HCEC 1CT (cell line): ENCODE measurements around the gene RELL1.

Source experiments
- DNase-seq: peaks from one replicate; pipeline ENCODE4 v3.0.0-alpha.2; 2017

Gene RELL1, protein sequence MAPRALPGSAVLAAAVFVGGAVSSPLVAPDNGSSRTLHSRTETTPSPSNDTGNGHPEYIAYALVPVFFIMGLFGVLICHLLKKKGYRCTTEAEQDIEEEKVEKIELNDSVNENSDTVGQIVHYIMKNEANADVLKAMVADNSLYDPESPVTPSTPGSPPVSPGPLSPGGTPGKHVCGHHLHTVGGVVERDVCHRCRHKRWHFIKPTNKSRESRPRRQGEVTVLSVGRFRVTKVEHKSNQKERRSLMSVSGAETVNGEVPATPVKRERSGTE

DNA sequence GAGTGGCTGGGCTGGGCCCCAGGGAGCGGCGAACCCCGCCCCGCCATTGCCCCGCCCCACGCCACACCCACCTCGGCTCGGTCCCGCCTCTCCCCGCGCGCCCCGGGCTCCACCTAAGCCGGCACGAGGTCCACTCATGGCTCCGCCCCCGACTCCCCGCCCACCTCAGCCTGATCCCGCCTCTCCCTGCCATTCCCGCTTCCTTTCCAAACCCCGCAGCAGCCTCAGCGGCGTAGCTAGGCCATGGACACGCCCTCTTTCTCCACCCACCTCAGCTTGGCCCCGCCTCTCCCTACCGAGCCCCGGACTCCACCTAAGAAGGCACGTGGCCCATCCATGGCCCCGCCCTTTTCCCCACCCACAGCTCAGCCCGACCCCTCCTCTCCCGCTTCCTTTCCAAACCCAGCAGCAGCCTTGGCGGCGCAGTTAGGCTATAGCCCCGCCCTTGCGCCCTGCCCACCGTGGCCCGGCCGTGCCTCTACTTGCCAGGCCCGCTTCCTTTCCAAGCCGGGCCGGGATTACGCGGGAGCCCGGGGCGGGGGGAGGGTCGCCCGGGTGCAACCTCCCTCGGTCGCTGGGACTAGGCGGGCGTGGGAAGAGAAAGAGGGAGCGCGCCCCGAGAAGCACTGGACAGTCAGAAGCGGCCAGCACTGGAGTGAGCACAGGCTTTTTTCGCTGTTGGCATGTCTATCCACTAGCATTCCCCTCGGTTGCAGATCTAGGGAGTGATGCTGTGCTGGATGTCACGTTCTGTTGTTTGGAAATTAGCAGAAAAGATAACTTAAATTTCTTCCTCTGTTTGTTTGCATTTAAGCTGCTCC, at the start of gene RELL1:
Gene RELL1, minus strand, starts transcription at position 4 of the 821 bp plus-strand sequence. CDS start 89 bp downstream, outside the sequence.
- DNase-seq = peak; percentile 96

DNA sequence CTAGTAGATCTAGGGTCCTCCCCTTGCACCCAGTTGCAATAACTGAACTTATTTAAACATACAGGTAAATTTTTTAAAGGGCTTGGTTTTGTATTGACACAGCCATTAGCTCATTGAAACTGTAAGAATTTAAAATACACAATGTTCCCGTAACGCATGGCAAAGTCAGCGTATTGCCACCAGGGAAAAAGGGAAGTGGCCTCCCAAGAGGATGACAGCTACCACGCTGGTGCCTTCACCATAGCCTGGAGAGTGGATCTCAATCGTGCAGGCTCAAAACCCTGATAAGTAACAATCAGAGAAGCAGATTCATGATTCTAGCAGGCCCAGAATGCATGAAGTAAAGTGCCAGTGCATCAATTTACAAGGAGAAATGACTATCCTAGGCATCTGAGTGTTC, 49.4 kb upstream of the RELL1 start:
- no peak for DNase-seq

DNA sequence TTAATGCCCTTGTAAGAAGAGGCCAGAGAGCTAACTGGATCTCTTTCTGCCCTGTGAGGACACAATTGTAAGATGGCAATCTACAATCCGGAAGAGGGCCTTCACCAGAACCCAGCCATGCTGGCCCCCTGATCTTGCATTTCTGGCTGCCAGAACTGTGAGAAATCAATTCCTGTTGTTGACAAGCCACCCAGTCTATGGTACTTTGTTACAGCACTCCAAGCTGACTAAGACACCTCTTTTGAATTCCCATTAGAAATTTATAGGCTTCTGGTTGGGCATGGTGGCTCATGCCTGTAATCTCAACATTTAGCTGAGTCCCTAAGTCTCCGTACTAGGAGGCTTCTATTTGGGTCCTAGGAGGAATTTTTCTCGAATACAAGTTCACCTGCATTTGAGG, 48.8 kb upstream of the RELL1 start:
- no peak for DNase-seq

DNA sequence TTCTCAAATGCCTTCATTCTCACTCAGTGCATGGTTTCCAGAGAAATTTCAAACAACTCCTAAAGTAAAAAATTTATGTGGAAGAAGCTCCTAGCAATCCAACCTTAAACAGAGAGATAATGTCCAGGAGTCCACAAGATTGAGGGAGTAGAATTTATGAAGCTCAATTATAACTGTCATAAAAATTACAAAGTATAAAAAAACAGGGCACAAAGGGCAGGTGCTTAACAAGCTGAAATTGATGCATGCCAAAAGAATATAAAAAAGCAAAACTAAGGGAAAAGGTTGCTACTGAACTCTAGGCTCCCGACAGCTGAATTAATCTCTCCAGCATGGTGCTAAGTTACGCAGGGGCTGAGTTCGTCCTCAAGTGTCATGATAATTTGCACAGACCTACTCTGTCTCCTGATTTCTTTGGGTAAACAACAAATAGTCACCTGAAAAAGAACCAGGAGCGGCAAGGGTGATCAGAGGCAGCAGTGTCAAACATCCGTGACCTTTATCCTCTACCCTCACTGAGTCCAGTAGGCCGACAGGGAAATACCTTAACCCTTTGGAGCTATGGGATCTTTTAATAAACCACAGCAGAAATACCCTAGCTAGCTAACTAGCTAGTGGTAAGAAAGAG, 47.2 kb upstream of the RELL1 start:
- no peak for DNase-seq

DNA sequence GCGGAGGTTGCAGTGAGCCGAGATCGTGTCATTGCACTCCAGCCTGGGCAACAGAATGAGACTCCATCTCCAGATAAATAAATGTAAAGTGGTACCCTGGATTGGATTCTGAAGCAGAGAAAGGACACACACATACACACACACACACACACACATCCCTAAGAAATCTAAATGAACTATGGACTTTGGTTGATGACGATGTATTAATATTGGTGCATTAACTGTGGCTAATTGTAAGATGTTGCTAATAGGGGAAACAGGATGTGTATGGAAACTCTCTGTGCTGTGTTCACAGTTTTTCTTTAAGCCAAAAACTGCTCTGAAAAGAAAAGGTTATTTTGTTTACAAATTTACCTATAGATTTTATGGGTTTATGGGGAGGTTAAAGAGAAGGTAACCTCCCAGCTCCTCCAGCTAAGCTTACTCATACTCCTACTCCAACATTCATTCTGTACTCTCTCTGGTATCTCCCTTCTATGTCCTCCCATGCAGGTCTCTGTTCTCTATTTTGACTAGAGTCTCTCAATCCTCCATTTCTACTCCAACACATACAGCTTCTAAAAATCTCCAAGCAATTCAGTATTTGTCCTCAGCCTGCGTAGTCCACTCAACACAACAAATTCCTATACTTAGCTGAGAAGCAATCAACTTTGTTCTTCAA, 46.5 kb upstream of the RELL1 start:
- no peak for DNase-seq

DNA sequence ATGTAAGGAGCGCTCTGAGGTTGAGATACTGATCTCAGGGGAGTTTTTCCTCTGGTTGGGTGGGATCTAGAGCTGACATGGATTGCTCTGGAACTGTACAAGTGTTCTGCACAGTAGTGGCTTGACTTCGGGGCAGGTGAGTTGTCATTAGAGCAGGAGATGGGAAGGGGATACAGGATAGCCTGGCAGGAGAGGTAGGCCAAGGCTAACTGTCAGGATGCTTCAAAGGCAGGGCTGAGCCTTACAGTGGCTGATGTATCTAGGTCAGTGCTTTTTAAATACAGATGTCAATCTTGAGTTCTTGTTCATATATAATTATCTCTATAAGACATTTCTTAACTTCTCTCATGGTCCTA, 43.5 kb upstream of the RELL1 start:
- no peak for DNase-seq

DNA sequence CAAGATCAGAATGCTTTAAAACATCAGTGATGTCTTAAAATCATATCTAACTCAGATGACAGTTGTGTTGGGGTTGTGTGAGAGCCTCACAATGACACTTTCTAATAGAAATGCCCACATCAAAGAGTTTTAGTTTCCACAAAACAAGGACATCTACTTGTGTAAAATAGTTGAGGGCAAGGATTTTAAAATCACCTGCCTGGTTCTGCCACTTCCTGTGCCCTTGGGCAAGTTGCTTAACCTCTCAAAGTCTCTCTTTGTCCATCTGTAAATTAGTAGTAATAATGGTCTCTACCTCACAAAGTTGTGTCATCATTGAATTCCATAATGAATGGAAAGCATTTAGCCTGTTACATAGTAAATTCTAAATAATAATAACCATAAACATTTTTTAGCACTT, 41.9 kb upstream of the RELL1 start:
- no peak for DNase-seq

DNA sequence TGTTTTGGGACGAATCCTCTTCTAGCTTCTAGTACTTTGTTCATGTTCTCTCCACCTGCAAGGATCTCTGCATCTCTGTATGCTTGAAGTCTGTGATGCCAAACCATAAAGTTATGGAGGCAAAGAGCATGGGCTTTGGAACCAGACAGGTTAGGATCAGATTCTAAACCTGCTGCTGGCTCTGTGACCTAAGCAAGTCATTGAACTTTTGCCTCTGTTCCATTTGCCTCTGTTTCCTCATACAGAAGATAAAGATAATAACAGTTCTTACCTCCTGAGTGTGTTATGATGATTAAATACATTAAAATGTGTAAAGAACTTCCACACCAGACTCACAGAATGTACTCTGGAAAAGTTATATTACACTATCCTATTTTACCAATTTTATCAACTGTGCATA, 41.5 kb upstream of the RELL1 start:
- DNase-seq = no peak

DNA sequence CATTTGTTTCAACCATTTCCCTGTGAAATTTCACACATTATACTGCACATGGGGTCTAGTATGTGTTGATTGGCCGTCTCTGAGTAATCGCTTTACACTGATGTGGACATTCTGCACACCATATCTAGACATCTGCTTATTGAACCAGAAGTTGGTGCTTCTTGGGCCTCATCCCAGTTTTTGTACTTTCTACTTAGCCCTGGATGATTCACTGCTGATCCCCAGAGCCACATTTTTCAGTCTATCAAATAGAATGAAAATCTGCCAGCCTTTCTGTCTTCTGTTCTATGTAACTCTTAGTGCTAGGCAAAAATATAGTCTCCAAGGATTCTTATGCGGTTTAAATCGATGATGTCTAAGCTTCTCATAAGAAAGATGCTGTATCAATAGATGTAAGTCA, 40.5 kb upstream of the RELL1 start:
- peak; percentile 57 for DNase-seq

DNA sequence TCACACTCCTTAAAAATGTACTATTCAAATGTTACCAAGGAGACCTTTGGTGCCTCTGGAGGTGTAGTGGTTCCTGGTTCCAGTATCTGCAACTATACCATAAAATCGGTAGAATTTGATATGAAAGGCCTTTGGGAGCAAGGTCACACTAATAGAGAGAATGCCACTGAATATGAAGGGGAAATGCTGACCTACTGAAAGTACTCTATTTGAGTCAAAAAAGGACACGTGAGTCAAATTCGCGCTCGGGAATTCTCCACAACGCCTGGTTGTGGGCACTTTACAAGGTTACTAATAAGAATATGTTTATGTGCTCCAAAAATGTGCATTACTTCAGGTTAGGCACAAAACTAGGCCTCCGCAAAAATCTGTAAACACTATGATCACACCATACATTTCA, 39.5 kb upstream of the RELL1 start:
- DNase-seq = peak; percentile 46

DNA sequence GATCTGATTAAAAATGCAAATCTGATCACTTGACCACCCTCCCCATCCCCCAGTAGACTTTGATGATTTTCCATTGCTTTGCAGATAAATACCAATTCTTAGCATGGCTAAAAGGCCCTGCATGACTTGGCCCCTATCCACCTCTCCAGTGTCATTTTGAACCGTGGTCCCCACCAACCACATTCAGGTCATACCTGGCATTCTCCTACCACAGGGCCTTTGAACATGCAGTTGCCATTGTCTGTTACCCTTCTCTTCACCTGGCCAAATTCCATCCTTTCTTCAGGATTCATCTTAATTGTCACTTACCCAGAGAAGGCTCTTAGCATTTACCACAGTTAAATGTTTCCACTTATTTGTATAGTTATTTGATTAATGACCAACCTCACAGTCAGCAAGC, 36.9 kb upstream of the RELL1 start:
- no peak for DNase-seq

DNA sequence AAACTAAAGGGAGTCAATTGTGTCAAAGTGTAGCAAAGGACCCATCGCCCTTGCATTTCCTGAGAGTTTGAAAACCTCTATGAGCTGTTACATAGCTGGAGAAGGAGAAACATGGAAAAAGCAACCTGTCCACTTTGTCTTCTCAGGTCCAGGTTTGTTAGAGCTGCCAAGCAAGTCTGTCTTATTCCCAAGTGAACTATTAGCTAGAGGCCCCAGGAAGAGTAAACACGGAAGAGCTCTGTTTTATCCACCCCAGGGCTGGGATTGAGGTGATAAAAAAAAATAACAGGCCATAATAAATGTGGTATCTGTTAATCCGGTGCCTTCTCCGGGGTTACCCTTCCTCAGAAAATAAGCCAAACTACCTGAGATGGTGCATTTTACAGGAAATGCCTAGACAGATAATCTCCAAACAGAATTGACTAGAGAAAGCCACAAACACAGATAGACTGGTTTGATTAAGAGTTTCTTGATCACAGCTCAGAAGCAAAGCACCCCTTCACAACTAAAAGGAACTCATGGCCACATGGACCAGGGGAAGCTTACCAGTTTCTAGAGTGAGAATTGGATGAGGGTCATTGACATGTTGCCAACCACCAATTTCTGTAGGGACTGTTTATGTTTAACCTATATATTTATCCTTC, 35.9 kb upstream of the RELL1 start:
- DNase-seq = no peak

DNA sequence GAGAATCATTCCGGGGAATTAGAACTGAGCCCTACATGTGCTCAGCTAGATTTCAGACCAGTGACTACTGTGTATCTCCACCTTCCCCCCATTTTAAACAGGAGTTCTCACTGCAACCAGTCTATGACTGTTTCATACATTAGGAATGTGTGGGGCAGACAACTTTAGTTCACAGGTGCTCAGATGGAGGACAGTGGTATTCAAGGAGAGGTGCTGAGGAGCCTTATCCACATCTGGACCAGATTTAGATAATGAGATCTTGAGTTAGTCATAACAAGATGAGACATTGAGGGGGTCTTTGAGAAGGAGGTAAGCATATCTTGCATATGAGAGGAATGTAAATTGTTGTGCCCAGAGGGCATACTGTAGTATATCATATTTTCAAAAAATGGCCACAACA, 32.8 kb upstream of the RELL1 start:
- no peak for DNase-seq

DNA sequence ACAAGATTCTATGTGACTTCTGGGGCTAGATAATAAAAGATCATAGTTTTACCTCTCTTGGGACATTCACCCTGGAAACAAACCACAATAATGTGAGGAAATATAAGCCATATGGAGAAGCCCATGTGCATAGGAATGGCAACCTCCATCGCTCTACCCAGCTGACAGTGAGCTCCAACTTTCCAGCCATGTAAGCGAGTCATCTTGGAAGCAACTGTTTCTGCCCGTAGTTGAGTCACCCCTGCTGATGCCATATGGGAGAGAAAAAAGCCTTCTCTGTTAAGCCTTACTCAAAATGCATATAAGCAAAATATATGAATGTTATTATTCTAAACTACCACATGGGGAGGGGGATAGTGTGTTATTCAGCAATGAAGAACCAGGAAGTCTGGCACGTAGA, 31.4 kb upstream of the RELL1 start:
- DNase-seq = peak; percentile 65

DNA sequence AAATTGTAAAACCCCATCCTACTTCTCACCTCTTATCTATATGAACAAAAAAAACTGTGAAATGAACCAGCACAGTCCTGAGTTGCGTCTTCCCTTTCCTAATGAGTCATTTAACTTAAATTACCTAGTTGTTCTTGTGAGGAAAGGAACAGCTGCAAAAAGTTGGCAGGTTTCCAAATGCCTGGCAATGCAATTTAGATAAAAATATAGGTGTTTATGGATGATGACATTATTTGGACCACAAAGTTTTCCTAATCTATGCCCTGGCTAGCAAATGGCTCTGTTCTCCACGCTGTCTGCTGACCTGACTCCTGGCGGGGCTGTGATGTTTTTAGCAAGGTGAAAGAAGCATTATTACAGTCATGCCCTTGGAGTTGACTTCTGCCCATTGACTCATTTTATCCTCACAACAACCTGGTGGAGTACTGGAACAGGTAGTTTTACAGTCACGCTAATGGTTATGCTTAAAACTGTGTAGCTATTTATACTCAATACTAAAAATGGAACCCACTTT, 29.8 kb upstream of the RELL1 start:
- DNase-seq = peak; percentile 23

DNA sequence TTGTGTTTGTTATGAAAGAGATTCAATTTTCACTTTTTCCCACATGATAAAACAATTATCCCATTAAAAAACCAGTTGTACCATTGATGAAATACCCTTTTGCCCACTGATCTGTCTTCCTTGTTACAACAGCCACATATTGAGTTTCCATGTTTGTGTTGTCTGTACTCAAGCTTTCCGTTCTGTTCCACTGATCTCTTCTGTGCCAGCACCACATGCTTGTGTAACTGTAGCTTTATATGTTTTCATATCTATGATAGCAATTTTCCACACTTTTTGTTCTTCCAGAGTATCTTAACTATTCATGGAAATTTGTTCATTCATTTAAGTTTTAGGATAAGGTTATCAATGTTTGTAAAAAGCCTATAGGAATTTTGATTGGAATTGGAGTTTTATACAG, 24.3 kb upstream of the RELL1 start:
- DNase-seq = no peak

DNA sequence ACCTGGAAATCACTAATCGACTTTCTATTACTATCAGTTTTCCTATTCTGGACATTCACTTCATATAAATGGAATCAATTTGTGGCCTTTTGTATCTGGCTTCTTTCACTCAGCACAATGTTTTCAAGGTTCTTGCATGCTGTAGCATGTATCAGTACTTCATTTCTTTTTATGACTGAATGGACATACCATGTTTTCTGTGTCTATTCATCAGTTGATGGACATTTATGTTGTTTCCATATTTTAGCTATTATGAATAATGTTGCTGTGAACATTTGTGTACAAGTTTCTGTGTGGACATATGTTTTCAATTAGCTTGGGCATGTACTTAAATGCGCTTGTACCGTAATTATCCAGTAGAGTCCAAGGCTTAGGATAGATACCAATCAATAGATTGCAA, 19.9 kb upstream of the RELL1 start:
- DNase-seq = no peak

DNA sequence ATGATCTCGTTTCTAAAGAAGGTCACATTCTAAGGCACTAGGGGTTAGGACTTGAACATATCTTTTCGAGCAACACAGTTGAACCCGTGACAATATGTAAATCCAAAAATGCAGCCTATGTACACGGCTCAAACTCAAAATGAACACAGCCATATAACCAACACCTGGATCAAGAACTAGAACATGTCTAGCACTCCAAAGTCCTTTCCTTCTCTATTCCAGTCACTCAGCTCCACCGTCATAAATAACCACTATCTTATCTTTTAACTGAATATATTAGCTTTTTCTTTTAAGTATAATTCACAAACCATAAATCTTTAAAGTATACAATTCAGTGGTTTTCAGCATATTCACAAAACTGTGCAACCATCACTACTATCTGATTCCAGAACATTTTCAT, 19.4 kb upstream of the RELL1 start:
- DNase-seq = no peak

DNA sequence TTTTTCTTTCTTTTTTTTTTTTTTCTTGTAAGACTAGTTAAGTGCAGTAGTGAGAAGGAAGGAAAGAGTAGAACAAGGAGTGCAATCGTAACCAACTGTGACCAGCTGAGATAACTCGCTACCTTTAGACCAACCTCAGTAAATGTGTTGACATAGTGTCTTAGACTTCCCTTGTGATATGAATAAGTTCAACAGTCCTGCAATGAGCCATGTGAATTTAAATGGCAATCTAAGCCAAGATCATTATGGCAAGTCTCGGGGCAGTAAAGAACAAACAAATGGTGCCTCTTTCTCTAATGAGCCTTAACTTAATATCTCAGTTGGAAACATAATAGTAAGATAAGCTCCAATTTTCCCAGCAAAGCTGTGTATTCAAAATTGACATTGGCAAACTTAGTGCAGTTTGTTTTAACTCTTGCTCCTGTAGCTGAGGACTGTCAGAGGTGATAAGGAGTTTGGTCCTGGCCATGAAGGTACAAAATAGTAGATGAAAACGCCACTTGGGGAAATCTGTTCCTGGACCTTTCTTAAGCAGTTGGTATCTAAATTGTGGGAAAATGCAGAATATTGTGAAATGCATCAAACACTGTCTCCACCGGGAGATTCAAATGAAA, 13.8 kb upstream of the RELL1 start:
- no peak for DNase-seq

DNA sequence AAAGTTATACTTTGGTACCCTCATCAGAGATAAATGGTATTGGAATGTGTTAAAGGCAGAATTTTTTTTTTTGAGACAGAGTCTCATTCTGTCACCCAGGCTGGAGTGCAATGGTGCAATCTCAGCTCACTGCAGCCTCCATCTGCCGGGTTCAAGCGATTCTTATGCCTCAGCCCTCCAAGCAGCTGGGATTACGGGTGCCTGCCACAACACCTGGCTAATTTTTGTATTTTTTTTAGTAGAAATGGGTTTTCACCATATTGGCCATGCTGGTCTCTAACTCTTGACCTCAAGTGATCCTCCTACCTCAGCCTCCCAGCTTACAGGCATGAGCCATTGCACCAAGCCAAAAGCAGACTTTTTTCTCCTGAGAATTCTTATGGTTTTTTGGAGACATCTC, 11.4 kb upstream of the RELL1 start:
- DNase-seq = no peak

DNA sequence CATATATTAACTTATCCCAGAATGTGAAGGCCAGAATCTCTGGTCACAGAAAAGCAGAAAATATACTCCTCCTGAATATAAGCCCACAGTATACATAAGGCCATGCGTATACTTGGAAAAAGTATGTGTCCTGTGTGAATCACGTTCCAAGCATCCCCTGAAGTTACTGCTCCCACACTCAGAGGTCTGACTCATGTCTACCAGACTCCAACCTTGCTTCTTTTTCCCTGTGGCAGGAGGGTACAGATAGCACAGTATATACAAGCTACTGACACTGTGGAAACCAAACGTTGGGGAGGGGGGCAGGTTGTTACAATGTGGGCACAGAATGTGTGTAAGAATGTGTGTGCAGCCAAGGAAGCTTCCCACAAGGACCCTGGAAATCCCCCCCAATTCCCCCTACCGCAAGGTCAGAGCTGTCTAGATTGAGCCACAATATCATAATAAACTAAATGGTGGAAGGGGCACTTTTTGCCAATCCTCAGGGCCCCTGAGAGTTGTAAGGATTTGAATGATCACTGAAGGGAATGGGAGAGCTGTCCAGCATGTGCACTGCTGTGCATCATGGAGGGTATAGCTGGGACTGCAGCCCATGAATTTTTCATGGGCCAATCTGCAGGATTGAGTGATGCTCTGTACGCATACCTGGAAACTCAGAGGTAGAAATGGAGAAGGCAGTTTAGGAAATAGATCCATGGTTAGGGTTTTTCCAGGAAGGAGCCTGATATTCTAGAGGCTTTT, 7.4 kb upstream of the RELL1 start:
- DNase-seq = peak; percentile 87

DNA sequence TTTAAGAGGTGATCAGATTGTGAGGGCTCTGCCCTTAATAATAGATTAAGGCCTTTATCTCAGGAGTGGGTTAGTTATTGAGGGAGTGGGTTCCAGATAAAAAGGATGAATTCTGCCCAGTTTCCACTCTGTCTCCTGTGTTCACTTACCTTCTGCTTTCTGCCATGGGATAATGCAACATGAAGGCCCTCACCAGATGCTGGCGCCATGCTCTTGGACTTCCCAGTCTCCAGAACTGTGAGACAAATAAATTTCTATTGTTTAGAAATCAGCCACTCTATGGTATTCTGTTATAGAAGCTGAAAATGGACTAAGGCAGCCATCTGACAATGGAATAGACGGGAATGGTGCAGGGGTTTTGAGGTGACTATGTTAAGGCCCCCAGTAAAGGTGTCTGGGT, 6.9 kb upstream of the RELL1 start:
- DNase-seq = no peak
